Ramos (cell line): ENCODE data around the gene STK32B.

ENCODE experiments used
- in situ Hi-C: fragments of 300-500 bp; cut with MboI; formaldehyde crosslinking; loops from one replicate; pipeline ENCODE4 v1.14.3; 2022; ENCODE audit warnings: low sequenced_read_pairs; ENCODE audit not compliant: unreplicated experiment

Gene STK32B

DNA sequence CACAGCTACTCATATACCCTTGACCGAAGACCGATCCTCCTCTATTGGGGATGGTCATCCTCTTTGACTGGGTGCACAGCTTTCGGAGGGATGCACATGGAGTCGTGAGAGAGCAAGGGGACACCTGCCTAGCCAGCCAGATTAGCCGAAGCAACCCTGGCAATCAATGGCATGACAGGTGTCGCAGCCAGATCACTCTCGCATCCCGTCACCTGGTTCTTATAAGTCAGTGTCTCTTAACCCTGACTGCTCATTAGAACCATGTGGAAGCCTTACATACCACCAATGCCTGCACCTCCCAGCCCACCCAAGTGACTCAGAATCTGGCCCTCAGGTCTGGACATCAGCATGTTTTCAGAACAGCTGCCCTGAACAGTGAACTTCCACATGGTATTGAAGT, 407.4 kb downstream of the STK32B start:
- in situ Hi-C loops: no loop called here

GRCh38 chr4:5459236-5459635, 408.0 kb downstream of the STK32B start:
- in situ Hi-C loops: no loop called here

- in situ Hi-C loops: no loop called here
These were observed 409.0 kb downstream of the STK32B start for GRCh38 chr4:5460106-5460801.

- in situ Hi-C loops: no loop called here
These were observed 410.2 kb downstream of the STK32B start for GRCh38 chr4:5461477-5461876.

DNA sequence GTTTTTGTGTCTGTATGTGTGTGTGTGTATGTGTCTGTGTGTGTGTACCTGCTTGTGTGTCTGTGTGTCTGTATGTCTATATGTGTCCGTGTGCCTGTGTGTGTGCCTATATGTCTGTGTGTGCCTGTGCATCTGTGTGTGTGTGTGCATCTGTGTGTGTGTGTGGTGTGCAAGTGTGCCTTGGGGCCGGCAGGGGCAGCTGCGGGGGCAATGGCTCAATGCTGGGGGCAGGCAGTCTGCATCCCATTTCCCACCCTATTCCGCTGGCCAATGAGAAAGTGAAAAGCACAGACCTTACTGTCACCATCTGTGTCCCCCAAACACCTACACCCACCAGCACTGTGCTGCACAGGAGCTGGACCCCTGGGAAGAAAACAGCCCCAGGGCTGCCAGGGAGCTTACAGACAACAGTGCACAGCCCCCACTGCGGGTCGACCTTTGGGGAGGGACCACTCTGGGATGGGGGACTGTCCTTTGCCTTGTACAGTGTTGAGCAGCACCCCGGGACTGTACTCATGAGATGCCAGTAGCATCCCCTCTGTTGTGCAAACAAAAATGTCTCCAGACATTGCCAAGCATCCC, 411.1 kb downstream of the STK32B start:
- in situ Hi-C loops: no loop called here

DNA sequence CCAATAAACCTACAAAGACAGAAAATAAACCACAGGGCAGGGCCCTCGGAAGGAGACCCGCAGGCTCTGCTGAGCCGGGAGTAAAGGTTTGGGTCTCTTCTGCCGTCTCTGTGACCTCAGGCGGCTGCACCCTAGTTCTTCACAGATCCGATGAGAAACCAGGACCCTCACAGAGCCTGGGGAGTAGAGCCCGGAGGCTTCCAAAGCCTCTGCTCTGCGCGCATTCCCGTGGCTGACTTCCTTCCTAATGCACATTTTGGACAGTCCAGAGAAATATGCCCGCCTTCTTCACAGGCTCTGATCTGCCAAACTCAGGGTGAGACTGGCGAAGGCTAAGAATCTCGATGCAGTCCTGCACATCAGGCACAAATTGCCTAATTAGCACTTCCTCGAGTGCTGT, 411.6 kb downstream of the STK32B start:
- in situ Hi-C loops: no loop called here

GRCh38 chr4:5463361-5463760, 412.1 kb downstream of the STK32B start:
- in situ Hi-C loops: no loop called here

DNA sequence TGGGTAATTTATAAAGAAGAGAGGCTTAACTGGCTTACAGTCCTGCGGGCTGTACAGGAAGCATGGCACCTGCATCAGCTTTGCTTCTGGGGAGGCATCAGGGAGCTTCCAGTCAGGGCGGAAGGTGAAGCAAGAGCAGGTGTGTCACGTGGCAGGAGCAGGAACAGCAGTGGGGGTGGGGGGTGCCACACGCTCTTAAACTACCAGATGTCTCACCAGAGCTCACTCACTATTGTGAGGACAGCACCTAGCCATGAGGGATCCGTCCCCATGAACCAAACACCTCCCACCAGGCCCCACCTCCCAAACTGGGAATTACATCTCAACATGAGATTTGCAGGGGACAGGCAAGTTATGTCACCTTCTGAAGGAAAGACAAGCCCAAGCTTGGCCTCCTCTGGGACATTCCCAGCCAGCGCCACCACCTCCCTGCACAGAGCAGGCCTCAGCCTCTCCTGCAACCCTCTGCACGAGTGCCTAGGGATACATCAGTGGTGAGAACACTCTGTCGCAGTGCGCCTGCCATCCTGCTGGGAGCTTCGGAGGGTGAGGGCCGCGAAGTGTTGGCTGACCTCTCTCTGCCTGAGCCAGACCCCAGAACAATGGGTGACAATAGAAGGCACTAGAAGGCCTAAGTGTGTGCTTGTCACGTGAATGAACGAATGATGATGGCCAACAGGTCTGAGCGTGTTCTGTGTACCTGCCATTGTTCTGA, 412.8 kb downstream of the STK32B start:
- in situ Hi-C loops: no loop called here

DNA sequence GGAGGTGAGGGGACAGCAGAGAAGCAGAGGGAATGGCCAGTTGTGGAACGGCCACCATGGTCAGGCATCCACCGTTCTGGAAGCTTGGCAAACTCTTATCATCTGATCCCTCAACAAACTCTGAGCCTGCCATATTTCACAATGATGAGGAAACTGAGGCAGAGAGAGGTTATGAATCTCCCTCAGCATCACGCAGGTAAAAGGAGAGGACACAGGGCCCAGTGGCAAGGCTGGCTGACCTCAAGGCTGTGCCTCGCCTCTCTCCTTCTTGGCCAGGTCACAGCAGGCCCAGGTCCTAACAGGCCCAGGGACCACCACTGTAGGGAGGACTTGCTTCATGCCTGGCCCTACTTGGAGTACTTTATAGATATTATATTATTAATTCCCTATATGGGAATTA, 414.2 kb downstream of the STK32B start:
- in situ Hi-C loops: no loop called here

- in situ Hi-C loops: no loop called here
These were observed 414.7 kb downstream of the STK32B start for GRCh38 chr4:5465956-5466355.

DNA sequence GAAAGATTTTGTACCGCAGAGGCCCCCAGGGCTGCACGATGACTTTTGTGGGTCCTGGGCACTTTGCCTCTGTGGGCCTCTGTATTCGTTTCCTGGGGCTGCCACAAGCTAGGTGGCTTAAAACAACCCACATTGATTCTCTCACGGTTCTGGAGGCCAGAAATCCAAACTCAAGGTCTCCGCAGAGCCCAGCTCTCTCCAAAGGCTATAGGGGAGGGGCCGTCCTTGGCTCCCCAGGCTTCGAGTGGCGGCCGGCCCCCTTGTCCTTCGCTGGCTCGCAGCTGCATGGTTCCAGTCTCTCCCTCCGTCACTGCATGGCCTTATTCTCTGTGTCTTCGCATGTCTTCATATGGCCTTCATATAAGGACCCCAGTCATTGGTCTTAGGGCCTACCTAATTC, 415.8 kb downstream of the STK32B start:
- in situ Hi-C loops: no loop called here

GRCh38 chr4:5469151-5469775, 418.0 kb downstream of the STK32B start:
- in situ Hi-C loops: no loop called here

GRCh38 chr4:5469861-5470260, 418.6 kb downstream of the STK32B start:
- in situ Hi-C loops: no loop called here

GRCh38 chr4:5470318-5471198, 419.3 kb downstream of the STK32B start:
- in situ Hi-C loops: no loop called here

- in situ Hi-C loops: no loop called here
These were observed 419.9 kb downstream of the STK32B start for GRCh38 chr4:5471206-5471605.

DNA sequence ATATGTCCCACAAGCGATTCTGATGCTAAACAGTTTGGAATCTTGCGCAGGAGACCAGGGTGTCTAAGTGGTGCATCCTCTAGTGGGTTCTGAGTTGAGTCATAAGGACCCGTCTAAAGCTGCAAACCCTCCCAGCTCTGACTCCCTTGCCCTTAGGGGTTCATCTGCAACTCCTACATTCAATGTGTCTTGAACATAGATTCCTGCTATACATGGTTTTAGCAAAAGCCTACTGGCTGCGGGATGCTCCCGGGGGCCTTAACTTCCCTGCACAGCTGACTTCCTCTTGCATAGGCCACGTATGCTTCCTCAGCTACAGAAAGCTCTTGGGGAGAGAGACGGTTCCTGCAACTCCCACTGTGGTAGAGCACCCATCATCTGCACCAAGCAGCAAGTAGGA, 420.4 kb downstream of the STK32B start:
- in situ Hi-C loops: no loop called here

- in situ Hi-C loops: no loop called here
These were observed 420.9 kb downstream of the STK32B start for GRCh38 chr4:5472160-5472591.

DNA sequence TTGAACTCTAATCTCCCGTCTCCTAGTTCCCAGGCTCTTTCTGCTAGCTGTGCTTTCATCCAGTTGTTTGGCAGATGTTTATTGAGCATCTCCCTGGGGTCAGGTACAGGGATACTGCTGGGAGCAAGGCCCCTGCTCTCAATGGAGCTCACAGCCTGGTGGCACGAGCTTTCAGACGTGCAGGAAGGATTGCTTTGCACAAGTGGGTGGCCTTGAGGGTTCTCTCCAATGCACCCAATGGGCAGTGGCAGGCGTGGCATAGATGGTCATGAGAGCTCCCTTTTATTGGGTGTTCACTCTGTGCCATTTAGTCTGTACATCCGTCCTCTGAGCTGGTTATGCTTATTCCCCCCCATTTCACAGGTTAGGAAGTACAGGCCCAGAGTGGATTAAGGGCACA, 421.8 kb downstream of the STK32B start:
- in situ Hi-C loops: no loop called here

- in situ Hi-C loops: no loop called here
These were observed 423.5 kb downstream of the STK32B start for GRCh38 chr4:5474756-5475155.

DNA sequence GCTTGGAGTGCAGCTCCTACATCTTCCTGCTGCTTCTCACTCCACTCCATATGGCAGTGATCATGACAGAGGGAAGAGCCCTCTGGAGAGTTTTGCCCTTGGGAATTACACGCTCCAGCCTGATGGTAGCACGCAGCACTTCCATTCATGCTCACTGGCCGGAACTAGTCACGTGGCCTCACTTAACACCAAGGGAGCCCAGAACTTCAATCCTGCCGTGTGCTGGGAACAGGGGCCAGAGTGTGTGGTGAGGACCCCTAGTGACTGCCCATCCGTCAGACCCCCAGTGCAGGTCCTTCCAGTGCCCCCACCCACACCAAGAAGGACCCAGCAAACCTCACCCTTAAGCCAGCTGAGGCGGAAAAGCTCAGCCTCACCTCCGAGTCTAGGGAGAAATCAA, 426.3 kb downstream of the STK32B start:
- in situ Hi-C loops: no loop called here
